HG03095 (cell line): ENCODE results near the gene IQCK.
"Not testable (repeated sequence)": the region's sequence is repeated elsewhere in the genome, so short reads cannot be mapped to it uniquely, and the experiment has no call there.

ENCODE experiments used
- ATAC-seq: cut with Tn5 transposase; IDR thresholded peaks from one replicate; pipeline ENCODE4 v1.9.1; 2021; ENCODE audit warnings: moderate library complexity; ENCODE audit not compliant: unreplicated experiment

Gene IQCK

DNA sequence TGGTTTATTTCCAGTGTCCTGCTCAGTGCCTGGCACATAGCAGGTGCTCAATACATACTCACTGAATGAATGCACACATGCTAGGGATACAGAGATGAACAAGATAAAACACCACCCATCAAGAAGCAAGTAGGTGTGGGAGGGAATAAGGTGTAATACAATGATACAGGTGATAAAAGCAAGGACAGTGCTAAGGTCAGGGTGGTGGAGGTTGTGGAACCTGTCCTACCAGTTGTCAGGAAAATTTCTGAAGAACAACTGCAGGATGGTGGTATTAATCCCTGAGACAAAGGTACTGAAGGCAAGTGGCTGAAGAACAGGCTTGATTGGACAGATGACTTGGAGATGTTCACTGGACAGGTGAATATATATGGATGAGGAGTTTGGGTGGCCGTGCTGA, 1.9 kb upstream of the IQCK start:
- ATAC-seq = no peak

- ATAC-seq = not testable (repeated sequence)
Observed at GRCh38 chr16:19716728-19717127, 1.3 kb upstream of the IQCK start.

- ATAC-seq = no peak
Observed at GRCh38 chr16:19717314-19717713, 757 bp upstream of the IQCK start.

GRCh38 chr16:19718624-19718965, 524 bp downstream of the IQCK start:
- no peak for ATAC-seq

DNA sequence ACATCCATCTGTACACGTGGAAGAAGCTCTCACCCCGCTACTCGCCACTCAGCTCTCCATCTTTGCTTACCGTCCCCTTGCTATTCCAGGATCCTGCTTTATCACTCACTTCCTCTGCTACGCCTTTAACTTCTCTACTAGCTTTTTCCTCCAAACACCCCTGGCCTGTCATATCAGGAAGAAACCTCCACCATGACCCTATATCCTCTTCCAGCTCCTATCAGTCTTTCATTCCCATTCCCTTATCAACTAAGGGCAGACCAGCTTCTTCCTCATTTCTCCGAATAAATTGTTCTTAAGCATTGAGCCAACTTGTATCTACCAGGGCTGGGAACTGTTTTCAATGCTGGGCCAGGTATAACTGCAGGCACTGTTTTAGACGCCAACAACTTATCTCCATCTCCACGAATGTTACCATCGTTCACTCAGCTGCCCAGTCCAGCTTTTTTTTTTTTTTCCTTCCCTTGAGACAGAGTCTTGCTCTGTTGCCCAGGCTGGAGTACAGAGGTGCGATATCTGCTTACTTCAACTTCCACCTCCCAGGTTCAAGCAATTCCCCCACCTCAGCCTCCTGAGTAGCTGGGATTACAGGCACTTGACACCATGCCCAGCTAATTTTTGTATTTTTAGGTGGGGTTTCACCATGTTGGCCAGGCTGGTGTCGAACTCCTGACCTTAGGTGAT, 4.3 kb downstream of the IQCK start:
- no peak for ATAC-seq

DNA sequence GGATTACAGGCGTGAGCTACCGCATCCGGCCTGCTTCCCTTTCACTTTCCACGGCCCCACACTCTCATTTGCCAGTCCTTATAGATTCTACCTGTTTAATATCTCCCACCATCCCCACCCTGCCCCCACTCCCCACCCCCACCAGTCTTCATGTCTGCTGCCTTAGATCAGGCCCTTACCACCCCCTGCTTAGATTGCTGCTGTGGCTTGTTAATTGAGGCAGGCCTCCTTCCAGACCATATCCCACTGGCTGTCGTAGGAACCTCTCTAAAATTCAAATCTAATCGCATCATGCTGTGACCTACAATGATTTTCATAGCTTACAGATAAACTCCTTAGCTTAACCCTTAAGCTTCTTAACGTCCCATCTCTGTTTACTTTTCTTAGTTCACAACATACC, 4.9 kb downstream of the IQCK start:
- ATAC-seq = no peak

- no peak for ATAC-seq
Observed at GRCh38 chr16:19728636-19728965, 10.5 kb downstream of the IQCK start.

GRCh38 chr16:19733551-19733950, 15.5 kb downstream of the IQCK start:
- no peak for ATAC-seq

DNA sequence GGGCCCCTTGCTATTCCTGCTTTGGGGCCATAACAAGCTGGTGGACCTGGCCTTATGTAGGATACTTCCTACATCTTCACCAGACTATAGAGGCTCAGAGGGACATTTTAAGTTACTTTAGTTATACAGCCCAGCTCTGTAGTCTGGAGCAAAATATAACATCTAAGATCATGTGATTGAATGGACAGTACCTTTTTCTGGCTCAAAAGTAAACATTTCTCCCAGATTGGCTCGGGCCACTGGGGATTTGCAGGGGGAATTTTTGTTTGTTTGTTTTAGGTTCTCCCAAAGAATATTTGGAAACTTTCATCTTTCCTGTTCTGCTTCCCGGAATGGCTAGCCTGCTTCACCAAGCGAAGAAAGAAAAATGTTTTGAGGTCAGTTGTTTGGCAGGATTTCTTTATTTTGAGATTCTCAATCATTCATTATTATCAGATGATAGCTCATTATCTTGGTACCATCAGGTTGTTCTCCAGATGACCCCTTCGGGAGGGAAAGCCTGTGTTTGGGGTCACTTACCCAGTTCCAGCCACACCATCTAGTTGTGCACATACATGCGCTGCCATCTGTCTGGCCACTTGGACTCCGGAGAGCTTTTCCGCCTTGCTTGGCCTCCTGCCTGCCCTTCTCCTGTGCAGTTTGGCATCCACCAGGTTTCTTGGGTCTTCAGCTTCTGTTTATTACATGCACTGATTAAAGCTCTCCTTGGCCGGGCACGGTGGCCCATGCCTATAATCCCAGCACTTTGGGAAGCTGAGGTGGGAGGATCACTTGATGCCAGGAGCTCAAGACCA, 17.2 kb downstream of the IQCK start:
- ATAC-seq = no peak

GRCh38 chr16:19737306-19738038, 19.4 kb downstream of the IQCK start:
- no peak for ATAC-seq

- no peak for ATAC-seq
Observed at GRCh38 chr16:19741354-19741753, 23.3 kb downstream of the IQCK start.

- no peak for ATAC-seq
Observed at GRCh38 chr16:19743816-19744159, 25.7 kb downstream of the IQCK start.

DNA sequence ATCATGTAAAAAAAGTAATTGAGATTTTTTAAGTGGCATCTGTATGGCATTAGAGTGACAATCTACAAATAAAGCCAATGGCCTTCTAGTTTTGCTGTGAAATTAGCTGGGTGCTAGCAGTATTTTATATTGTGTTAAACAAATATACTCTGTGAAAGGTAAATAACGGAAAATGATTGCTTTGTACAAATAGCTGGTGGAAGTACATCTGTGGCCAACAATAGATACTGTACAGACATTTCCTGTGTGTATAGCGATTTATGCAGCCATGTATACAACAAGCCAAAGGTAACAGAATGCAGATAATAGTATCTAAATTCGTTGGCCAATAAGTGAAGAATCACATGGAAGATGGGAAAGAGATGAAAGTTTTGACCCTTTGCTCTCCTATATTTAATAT, 26.6 kb downstream of the IQCK start:
- no peak for ATAC-seq

DNA sequence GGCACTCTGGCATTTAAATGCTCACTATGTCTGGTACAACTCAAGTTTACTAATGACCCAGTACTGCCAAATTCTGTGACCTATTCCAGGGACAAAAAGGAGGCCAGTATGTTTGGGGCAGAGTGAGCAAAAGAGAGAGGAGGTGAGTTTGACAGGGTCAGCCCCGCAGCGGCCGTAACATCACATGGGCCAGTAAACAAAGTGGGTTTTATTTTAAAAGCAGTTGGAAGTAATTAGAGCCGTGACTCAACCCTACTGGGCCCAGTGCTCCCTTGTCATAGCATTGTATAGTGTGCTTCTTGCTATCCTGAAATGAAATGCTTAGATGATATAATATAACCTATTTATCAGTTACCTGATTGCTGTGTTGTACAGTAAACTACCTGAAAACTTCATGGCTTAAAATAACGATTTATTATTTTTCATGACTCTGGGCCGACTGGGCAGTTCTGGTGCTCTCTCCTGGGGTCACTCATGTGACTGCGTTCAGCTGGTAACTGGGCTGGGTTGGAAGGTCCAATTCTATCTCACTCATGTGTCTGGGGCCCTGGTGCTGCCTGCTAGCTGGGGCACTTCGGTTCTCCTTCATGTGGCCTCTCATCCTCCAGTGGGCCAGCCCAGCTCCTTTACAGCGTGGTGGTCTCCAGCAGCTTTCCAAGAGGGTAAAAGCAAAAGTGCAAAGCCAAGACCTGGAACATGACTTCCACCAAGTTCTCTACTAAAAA, 27.4 kb downstream of the IQCK start:
- no peak for ATAC-seq

DNA sequence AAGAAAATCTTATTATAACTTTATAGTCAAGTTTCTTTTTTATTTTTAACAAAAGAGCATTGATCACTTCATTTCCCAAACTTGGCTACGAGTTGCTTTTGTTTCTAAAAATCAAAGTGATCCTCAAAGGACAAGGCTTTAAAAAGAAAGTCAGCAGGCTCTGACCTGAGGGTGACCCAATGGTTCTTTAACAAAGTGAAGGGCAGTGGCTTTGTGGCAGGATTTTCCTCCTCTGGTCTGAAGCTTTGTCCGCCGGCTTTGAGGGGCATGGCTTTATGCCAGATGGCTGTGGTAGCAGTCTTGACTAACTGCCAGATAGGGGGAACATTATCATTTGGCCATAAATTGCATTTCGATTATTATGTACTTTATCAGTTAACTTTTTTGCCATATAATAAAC, 28.5 kb downstream of the IQCK start:
- no peak for ATAC-seq

DNA sequence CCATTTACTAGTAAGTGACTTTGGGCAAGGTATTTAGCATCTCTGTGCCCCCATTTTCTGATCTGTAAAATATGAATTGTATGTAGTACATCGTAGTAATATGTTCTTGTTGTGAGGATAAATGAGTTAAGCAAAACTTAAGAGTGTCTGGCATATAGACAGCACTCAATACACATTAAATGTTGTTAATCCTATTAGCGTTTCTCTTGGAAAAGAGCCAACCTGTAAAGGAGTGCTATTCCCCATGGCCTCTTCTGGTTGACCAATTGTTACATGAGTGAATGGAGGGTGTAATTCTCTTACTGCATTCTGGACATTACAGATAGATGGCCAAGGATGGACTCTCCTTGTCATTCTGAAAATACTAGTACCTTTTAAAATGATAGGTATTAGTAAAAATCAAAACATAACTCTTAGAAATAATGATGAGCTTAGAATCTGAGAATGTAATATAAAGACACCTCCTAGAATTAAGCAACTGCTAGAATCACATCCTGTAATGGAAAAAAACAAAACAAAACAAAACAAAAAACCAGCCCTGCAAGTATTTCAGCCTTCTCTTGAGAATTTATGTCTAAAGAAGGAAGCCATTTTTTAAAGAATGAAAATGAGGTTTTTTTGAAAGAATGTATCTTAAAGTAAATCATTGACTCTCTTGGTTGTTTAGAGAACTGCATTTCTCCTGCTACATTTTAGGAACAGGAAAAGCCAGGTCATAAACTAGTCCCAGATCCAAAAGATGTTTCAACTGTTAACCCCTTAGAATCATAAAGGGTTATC, 30.5 kb downstream of the IQCK start:
- ATAC-seq = no peak

GRCh38 chr16:19749571-19750080, 31.6 kb downstream of the IQCK start:
- no peak for ATAC-seq

DNA sequence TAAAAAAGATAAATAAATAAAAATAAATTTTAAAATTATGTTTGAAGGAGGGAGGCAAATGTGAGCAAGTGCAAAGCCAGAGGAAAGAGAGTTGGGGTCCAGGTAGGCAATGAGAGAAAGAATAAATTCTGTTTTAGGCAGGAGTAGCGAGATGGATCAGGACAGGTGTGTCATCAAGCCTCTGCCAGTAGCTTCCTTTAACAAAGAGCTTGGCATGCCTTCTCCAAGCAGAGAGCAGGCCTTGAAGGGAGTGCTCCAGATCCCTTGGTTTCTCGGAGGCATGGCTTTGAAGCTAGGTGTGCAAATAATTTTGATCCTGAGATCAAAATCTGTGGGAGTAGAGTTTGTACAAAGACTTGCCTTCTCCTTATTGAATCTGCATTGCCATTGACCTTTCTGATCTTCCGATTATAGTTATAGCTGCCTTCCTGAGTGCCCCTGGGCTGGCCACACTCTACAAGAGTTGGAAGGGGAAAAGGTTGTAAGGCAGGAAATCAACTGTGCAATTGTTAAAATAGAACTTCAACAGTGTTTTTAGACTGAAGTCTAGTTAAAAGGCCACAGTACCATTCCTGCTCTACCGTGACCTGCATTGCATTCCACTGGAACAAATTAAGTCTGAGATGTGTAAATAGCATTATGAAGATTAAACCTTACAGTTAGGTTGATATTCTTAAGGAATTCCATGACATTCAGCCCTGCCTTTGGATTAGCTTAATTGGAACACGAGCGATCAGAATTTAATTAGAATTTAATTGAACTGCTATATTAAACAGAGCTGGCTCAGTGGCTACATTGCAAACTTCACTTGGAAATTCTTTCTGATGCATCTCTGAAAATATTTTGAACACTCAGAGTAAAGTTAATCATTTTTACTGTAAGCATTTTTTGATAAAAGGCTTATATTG, 33.7 kb downstream of the IQCK start:
- ATAC-seq = no peak

DNA sequence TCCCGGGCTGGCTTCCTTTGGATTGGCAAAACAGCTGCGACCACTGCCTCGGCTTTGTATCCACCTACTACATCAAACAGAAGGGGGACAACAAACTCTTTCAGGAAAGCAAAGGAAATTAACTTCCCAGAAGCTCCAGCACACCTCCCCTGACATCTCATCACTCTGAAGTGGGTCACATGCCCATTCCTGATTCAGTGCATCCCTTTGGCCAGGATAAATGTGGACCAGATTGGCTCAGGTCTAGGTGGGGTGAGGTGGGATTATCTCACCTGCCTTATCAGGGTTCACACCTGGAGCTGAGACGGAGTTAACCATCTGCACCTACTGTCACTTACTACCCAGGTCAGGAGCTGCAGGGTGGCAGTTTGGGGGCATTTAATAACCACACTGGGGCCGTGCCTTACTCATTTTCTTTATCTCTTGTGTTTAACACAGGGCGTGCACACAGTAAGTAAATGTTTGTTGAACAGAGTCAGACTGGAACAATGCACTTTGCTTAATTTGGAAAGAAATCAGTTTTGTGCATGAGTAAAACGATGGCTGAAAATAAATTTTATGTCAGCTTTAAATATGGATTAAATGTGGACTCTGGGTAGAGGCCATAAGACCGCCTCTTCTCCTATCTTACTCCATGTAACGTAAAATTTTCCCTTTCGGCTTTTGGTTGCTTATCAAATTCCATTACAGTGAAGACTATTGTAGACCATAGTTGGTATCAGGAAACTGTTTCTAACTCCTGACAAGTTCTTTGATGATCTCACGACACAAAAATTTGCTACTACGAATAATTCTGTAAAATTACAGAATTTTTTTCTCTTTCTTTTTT, 36.0 kb downstream of the IQCK start:
- no peak for ATAC-seq
